HL-60 (cell line): Measurements from ENCODE around the gene MXRA7.
"Not testable (repeated sequence)": the region's sequence is repeated elsewhere in the genome, so short reads cannot be mapped to it uniquely, and the experiment has no call there.

ENCODE experiments used
- DNase-seq, 2 experiments: peaks; one replicate each; pipeline ENCODE4 v3.0.0-alpha.2; 2010 to 2020; ENCODE audit warnings: low read depth in 1 of 2, low spot score in 1 of 2
- H3K27ac ChIP-seq: fragments of 250-450 bp; sonication (Bioruptor Pico); replicated peaks from 2 replicates; pipeline ENCODE4 v1.5.1; 2020; ENCODE audit warnings: mild to moderate bottlenecking, moderate library complexity
- H3K27me3 ChIP-seq: fragments of 250-450 bp; sonication (Bioruptor Pico); 2 replicates; pipeline ENCODE4 v1.5.1; 2021; ENCODE audit warnings: mild to moderate bottlenecking, moderate library complexity; ENCODE audit not compliant: insufficient read depth, poor library complexity, severe bottlenecking
- H3K4me3 ChIP-seq: replicated peaks from 2 replicates; pipeline ENCODE4 v1.5.1; 2011; ENCODE audit warnings: mild to moderate bottlenecking, control low read depth, low read length; ENCODE audit not compliant: insufficient read depth
- CTCF ChIP-seq: IDR thresholded peaks from one replicate; pipeline ENCODE4 v1.5.1; 2011; ENCODE audit warnings: low read length, control low read depth, inconsistent platforms; ENCODE audit not compliant: insufficient read depth
- GABPA ChIP-seq: IDR thresholded peaks from 2 replicates; pipeline ENCODE4 v1.6.1; 2012; ENCODE audit warnings: low read depth
- POLR2AphosphoS5 ChIP-seq: IDR thresholded peaks from 2 replicates; pipeline ENCODE4 v1.6.1; 2012; ENCODE audit warnings: low read depth
- REST ChIP-seq: IDR thresholded peaks from 2 replicates; pipeline ENCODE4 v1.6.1; 2012; ENCODE audit warnings: low read depth; ENCODE audit not compliant: insufficient replicate concordance
- SPI1 ChIP-seq: IDR thresholded peaks from 2 replicates; pipeline ENCODE4 v1.6.1; 2012; ENCODE audit warnings: low read depth, mild to moderate bottlenecking, borderline replicate concordance

The MXRA7 gene

GRCh38 chr17:76638263-76638662 is 72.5 kb downstream of the MXRA7 start:
- no peak for TF ChIP-seq SPI1
- no peak for TF ChIP-seq CTCF
- no peak for TF ChIP-seq REST
- Histone ChIP-seq H3K27ac (no peak overlapping the region), H3K27me3 (no peaks in the 10 kb centered on the region), H3K4me3 (no peak overlapping the region)
- no peak for DNase-seq

GRCh38 chr17:76636486-76637206 is 74.1 kb downstream of the MXRA7 start:
- not testable (repeated sequence) for DNase-seq, H3K27me3 ChIP-seq

GRCh38 chr17:76635659-76636360 is 75.0 kb downstream of the MXRA7 start:
- H3K27me3 ChIP-seq: no peaks in the 10 kb centered on the region
- no peak overlapping the region for H3K27ac ChIP-seq
- H3K4me3 ChIP-seq: no peak overlapping the region
- TF ChIP-seq REST (no peak), GABPA (no peak), POLR2AphosphoS5 (no peak), SPI1 (no peak), CTCF (no peak)
- DNase-seq: no peak

More at GRCh38 chr17:76636486-76637206, 74.1 kb downstream of the MXRA7 start:
- not testable (repeated sequence) for H3K27ac ChIP-seq, H3K4me3 ChIP-seq

- Histone ChIP-seq H3K27me3 (no peaks in the 10 kb centered on the region), H3K4me3 (no peak overlapping the region), H3K27ac (no peak overlapping the region)
- no peak for DNase-seq
- TF ChIP-seq GABPA (no peak), POLR2AphosphoS5 (no peak), SPI1 (no peak), CTCF (no peak), REST (no peak)
Measured at GRCh38 chr17:76635039-76635438, 75.7 kb downstream of the MXRA7 start.
